ENCODE data around the gene ABCD2. TPM values are rescaled to one million over a fixed set of nuclear protein-coding genes. Genes with fewer than 3 reads are reported as not detected.
"Not testable (repeated sequence)": the region's sequence is repeated elsewhere in the genome, so short reads cannot be mapped to it uniquely, and the experiment has no call there.

Gene ABCD2
- total and polyA plus RNA-seq, 2 of the 4 experiments (the other 2 are of a cell fraction) = not detected

DNA sequence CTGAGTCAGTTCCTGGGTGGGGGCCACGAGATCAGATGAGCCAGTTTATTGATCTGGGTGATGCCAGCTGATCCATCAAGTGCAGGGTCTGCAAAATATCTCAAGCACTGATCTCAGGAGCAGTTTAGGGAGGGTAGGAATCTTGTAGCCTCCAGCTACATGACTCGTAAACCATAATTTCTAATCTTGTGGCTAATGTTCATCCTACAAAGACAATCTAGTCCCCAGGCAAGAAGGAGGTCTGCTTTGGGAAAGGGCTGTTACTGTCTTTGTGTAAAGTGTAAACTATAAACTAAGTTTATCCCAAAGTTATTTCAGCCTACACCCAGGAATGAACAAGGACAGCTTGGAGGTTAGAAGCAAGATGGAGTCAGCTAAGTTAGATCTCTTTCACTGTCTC, 75.4 kb downstream of the ABCD2 start:
- dilution Hi-C loops (cut with HindIII; ENCODE audit: low sequenced_read_pairs, unreplicated experiment); H4K20me1 ChIP-seq (ENCODE audit: insufficient read depth, low read length); CTCF ChIA-PET; H3K27ac ChIP-seq (ENCODE audit: insufficient read depth, low read length); H3K4me1 ChIP-seq (ENCODE audit: control insufficient read depth, insufficient read depth, low read length); H4K5ac ChIP-seq (ENCODE audit: low read depth, low read length); H2AFZ ChIP-seq (replicated peaks; ENCODE audit: low read length, poor library complexity); H3K9me1 ChIP-seq (ENCODE audit: insufficient read depth, low read length); H3K9me3 ChIP-seq (ENCODE audit: control insufficient read depth, insufficient read depth, low read length); POLR2A ChIA-PET (ENCODE audit: unreplicated experiment); H3K18ac ChIP-seq (ENCODE audit: low read depth, low read length); H3K4me3 ChIP-seq (ENCODE audit: insufficient read depth, low read depth, low read length); H3K23ac ChIP-seq (ENCODE audit: low read depth, low read length); H4K91ac ChIP-seq (ENCODE audit: insufficient read depth, low read depth, low read length); DNase-seq; H3K9ac ChIP-seq (ENCODE audit: low read depth, low read length); H2AK5ac ChIP-seq (ENCODE audit: low read depth, low read length); H2AK9ac ChIP-seq (replicated peaks; ENCODE audit: low read depth, low read length, poor library complexity); H3K4me2 ChIP-seq (ENCODE audit: low read depth, low read length); H2BK15ac ChIP-seq (ENCODE audit: low read depth, low read length); H3K4ac ChIP-seq (ENCODE audit: low read depth, low read length); H4K8ac ChIP-seq (ENCODE audit: low read depth in 2 of 2, low read length in 2 of 2); ATAC-seq (ENCODE audit: low read depth); BruUV-seq (replicated peaks); intact Hi-C loops (cut with micrococcal nuclease); H3K27me3 ChIP-seq (ENCODE audit: control insufficient read depth, insufficient read depth, low read length); H3K14ac ChIP-seq (replicated peaks; ENCODE audit: low read depth, low read length); H2BK5ac ChIP-seq (ENCODE audit: low read depth, low read length, poor library complexity, severe bottlenecking); H3K56ac ChIP-seq (ENCODE audit: extremely low read depth, insufficient read depth, low read length); H3K79me1 ChIP-seq (ENCODE audit: low read depth in 1 of 2, low read length in 2 of 2); H2BK20ac ChIP-seq (ENCODE audit: low read depth, low read length); H3K36me3 ChIP-seq (ENCODE audit: control insufficient read depth, insufficient read depth, low read length); H2BK120ac ChIP-seq (ENCODE audit: low read depth, low read length): not testable (repeated sequence)
- in situ Hi-C loops (cut with MboI; ENCODE audit: low sequenced_read_pairs) = loop anchor here (10.0 kb wide), 1 partner anchor 61 kb away; no protein-coding TSS in a partner anchor
- WGBS, 2 experiments (ENCODE audit: extremely low coverage in 2 of 2, insufficient read length in 1 of 2) = no CpG with 5 or more reads among the region's 2 CpGs
